Right lobe of liver (tissue), 6 donors: ENCODE measurements around the gene SPINT3. TPM values are rescaled to one million over a fixed set of nuclear protein-coding genes. Genes with fewer than 3 reads are reported as not detected.
A peak's percentile ranks its signal among the peaks of the same experiment; 100 is the strongest.
"Not testable (repeated sequence)": the region's sequence is repeated elsewhere in the genome, so short reads cannot be mapped to it uniquely, and the experiment has no call there.

ENCODE experiments used
- ATAC-seq, 4 donors: fragments of 200-7000 bp; cut with Tn5 transposase; one replicate each; pipeline ENCODE4 v1.9.1; 2020; ENCODE audit warnings: mild to moderate bottlenecking in 4 of 4, moderate library complexity in 4 of 4
- DNase-seq, 3 donors: peaks; one replicate each; pipeline ENCODE4 v3.0.0-alpha.2; 2020
- H3K27ac ChIP-seq, 3 donors: fragments of 200-600 bp; one replicate each; pipeline ENCODE4 v1.8.0; 2022
- H3K27me3 ChIP-seq, 2 donors: fragments of 200-600 bp; one replicate each; pipeline ENCODE4 v1.8.0; 2022
- H3K36me3 ChIP-seq, 4 donors: fragments of 200-600 bp; sonication (generic) in 1 of 4; one replicate each; pipeline versions ENCODE4 v1.5.1 to v1.8.0; 2017 to 2022; ENCODE audit warnings: control low read depth in 1 of 4
- H3K4me1 ChIP-seq, 4 donors: fragments of 200-600 bp; sonication (generic) in 1 of 4; one replicate each; pipeline versions ENCODE4 v1.5.1 to v1.8.0; 2017 to 2022; ENCODE audit warnings: control low read depth in 1 of 4
- H3K4me3 ChIP-seq, 3 donors: fragments of 200-600 bp; one replicate each; pipeline ENCODE4 v1.8.0; 2022
- H3K9me3 ChIP-seq, 4 donors: fragments of 200-600 bp; sonication (generic) in 1 of 4; one replicate each; pipeline versions ENCODE4 v1.5.1 to v1.8.0; 2017 to 2022; ENCODE audit warnings: control low read depth in 1 of 4
- POLR2A ChIP-seq: fragments of 450-650 bp; IDR thresholded peaks from one replicate; pipeline ENCODE4 v1.6.1; 2017; ENCODE audit warnings: antibody characterized with exemption, mild to moderate bottlenecking
- WGBS: methylation state at CpG from one replicate; pipeline ENCODE4 v1.1.6; 2018; ENCODE audit warnings: low coverage, low lambda C conversion rate; ENCODE audit not compliant: insufficient coverage; ENCODE audit errors: missing lambda C conversion rate; 5-methylcytosine and 5-hydroxymethylcytosine counted together
- intact Hi-C, 2 donors: fragments of 100-400 bp; cut with DNase I; formaldehyde crosslinking; loops; one replicate each; pipeline versions ENCODE4 v1.11.2 to v1.14.1; 2022
- total RNA-seq, 6 experiments: library from RNA; depleted of rRNA in 2 of 6; stranded (reverse); fragments of >200 nt in 2 of 6; fragmentation: NEBNext Ultra II Directional in 3 of 6; extraction: Animal tissue kit (Norgen Biotek cat#: 25700) in 3 of 6; gene quantifications; one replicate each; pipeline versions ENCODE4 v1.1.0 to v1.2.4, GENCODE V29; 2016 to 2023
- TF ChIP-seq, protein P1 (sequence below), 4 donors: fragments of 200-600 bp in 3 of 4; fragments of 450-650 bp in 1 of 4; IDR thresholded peaks; one replicate each; pipeline versions ENCODE4 v1.5.1 to v1.8.0; 2016 to 2022; ENCODE audit warnings: antibody characterized with exemption in 4 of 4, mild to moderate bottlenecking in 2 of 4
- donor health status: DM: no; HTN: yes; CAD: no.
- donor health status: DM: no; HTN: no; CAD: no.
- donor health status: DM: no; HTN: no; CAD: no.
- donor health status: DM: no; HTN: yes; CAD: no.
- donor health status: DM: no; HTN: yes; CAD: no.

Gene SPINT3
- total RNA-seq, 6 experiments from 2014 or later, result not detected

DNA sequence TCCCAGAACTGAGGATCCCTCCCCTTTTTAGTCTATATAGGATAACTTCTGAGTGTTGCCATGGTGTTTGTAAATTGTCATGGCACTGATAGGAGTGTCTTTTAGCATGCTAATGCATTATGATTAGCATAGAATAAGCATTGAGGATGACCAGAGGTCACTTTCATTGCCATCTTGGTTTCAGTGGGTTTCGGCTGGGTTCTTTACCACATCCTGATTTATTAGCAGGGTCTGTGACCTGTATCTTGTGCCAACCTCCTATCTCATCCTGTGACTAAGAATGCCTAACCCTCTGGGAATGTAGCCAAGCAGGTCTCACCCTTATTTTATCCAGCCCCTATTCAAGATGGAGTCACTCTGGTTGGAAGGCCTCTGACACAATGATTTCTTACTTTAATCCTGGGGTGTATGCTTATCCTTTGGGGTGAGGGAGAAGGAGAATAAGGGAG is 26.3 kb downstream of the SPINT3 start:
- TF ChIP-seq POLR2A, result no peak
- TF ChIP-seq, protein P1, sequence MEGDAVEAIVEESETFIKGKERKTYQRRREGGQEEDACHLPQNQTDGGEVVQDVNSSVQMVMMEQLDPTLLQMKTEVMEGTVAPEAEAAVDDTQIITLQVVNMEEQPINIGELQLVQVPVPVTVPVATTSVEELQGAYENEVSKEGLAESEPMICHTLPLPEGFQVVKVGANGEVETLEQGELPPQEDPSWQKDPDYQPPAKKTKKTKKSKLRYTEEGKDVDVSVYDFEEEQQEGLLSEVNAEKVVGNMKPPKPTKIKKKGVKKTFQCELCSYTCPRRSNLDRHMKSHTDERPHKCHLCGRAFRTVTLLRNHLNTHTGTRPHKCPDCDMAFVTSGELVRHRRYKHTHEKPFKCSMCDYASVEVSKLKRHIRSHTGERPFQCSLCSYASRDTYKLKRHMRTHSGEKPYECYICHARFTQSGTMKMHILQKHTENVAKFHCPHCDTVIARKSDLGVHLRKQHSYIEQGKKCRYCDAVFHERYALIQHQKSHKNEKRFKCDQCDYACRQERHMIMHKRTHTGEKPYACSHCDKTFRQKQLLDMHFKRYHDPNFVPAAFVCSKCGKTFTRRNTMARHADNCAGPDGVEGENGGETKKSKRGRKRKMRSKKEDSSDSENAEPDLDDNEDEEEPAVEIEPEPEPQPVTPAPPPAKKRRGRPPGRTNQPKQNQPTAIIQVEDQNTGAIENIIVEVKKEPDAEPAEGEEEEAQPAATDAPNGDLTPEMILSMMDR (IDR thresholded peaks at IDR 0.05), result no peak
- intact Hi-C loops, result no loop called here
- Histone ChIP-seq H3K4me1 (no peaks in the 10 kb centered on the region), H3K9me3 (no peaks in the 10 kb centered on the region), H3K36me3 (no peaks in the 10 kb centered on the region), H3K27ac (no peak overlapping the region), H3K27me3 (no peaks in the 10 kb centered on the region), H3K4me3 (no peak overlapping the region)
- DNase-seq (no peak), ATAC-seq (no peak)
- WGBS, result 75% methylated on average over 1 of the region's 1 CpG

DNA sequence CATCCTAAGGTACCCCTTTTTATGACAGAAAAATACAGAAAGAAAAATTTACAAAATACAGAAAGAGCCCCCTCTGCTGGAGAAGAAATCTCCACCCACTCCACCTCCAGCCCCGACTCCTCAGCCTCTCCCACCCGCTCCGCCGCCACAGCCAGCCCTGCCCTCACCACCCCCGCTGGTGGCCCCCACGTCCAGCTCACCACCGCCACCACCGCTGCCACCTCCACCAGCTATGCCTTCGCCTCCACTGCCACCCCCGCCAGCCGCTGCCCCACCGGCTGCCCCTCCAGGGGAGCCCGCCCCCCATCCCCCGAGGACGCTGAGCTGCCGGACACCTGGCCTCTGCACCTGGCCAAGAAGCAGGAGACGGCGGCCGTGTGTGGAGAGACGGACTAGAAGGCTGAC is 28.2 kb downstream of the SPINT3 start:
- H3K9me3 ChIP-seq, result no peaks in the 10 kb centered on the region
- DNase-seq (no peak), ATAC-seq (no peak)
- intact Hi-C loops, result no loop called here
- no peak for TF ChIP-seq POLR2A
- TF ChIP-seq, protein P1 (IDR thresholded peaks at IDR 0.05), result no peak
- H3K4me1 ChIP-seq, result no peaks in the 10 kb centered on the region
- no peaks in the 10 kb centered on the region for H3K36me3 ChIP-seq
- no peaks in the 10 kb centered on the region for H3K27me3 ChIP-seq
- no peak overlapping the region for H3K27ac ChIP-seq
- WGBS, result 17% methylated on average over 11 of the region's 20 CpGs
- no peak overlapping the region for H3K4me3 ChIP-seq

DNA sequence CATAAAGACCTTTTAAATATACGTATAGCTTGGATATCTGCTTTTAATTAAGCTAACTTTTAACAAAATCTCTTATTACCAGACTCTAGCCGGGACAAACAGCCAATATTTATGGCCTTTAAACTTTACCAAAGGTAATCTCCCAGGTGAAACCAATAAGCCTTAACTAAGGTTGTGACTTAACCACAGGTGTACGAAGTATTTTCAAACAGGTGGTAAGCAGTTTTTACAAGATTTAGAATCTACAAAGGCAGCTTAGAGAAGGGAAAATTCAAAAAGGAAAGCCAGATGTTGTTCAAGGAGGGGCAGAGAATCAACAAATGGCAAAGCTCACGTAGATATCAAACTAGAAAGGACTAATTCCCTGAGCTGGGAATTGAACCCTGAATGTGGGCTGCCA is 30.0 kb downstream of the SPINT3 start:
- DNase-seq (no peak), ATAC-seq (no peak)
- H3K9me3 ChIP-seq, result no peaks in the 10 kb centered on the region
- WGBS, result 34% methylated on average over 4 of the region's 4 CpGs
- TF ChIP-seq POLR2A, result no peak
- TF ChIP-seq, protein P1 (IDR thresholded peaks at IDR 0.05), result no peak
- no peaks in the 10 kb centered on the region for H3K36me3 ChIP-seq
- H3K4me1 ChIP-seq, result no peaks in the 10 kb centered on the region
- H3K27ac ChIP-seq, result no peak overlapping the region
- no peaks in the 10 kb centered on the region for H3K27me3 ChIP-seq
- intact Hi-C loops, result no loop called here
- H3K4me3 ChIP-seq, result no peak overlapping the region

DNA sequence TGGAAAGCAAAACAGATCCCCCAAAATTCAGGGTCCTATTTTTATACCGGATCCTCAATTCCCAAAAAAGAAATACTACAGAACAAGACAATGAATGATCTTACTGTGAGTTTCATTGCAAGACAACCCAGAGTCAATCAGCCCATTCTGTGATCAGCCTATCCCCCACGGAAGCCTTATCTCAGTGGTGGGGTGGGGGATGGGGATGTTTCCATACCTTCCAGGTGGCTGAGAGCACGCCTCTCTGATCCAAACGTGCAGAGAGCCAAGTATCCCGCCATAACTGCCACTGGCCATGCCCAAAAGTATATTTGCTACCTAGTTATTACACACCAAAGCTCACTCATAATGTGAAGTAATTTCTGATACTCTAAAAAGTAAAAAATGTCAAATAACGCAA is 30.7 kb downstream of the SPINT3 start:
- no peak for TF ChIP-seq POLR2A
- TF ChIP-seq, protein P1 (IDR thresholded peaks at IDR 0.05), result no peak
- Histone ChIP-seq H3K4me1 (no peaks in the 10 kb centered on the region), H3K27ac (no peak overlapping the region), H3K36me3 (no peaks in the 10 kb centered on the region), H3K9me3 (no peaks in the 10 kb centered on the region), H3K27me3 (no peaks in the 10 kb centered on the region), H3K4me3 (no peak overlapping the region)
- DNase-seq, result no peak
- intact Hi-C loops, result no loop called here
- ATAC-seq, result no peak
- WGBS, result 36% methylated on average over 6 of the region's 6 CpGs

DNA sequence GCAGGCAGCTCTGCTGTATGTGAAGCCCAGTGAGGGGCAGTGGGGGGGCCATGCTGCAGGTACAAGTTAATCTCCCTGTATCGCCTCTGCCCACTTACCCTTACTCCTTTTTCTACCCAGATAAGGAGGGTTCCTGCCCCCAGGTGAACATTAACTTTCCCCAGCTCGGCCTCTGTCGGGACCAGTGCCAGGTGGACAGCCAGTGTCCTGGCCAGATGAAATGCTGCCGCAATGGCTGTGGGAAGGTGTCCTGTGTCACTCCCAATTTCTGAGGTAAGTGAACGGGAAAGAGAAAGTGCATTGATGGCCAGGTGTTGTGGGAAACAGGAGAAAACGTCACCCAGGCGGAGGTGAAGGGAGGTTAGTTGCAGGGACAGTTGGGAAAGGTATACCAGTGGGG is 35.6 kb downstream of the SPINT3 start:
- intact Hi-C loops, result no loop called here
- WGBS, result 19% methylated on average over 5 of the region's 7 CpGs
- Histone ChIP-seq H3K9me3 (no peaks in the 10 kb centered on the region), H3K27me3 (no peaks in the 10 kb centered on the region), H3K27ac (no peak overlapping the region), H3K36me3 (no peaks in the 10 kb centered on the region), H3K4me1 (no peaks in the 10 kb centered on the region), H3K4me3 (no peak overlapping the region)
- DNase-seq, result peak; percentile 77 to 86 (median 79)
- TF ChIP-seq, protein P1 (IDR thresholded peaks at IDR 0.05), result no peak
- ATAC-seq, result peak; percentile 65 to 87 (median 82)

DNA sequence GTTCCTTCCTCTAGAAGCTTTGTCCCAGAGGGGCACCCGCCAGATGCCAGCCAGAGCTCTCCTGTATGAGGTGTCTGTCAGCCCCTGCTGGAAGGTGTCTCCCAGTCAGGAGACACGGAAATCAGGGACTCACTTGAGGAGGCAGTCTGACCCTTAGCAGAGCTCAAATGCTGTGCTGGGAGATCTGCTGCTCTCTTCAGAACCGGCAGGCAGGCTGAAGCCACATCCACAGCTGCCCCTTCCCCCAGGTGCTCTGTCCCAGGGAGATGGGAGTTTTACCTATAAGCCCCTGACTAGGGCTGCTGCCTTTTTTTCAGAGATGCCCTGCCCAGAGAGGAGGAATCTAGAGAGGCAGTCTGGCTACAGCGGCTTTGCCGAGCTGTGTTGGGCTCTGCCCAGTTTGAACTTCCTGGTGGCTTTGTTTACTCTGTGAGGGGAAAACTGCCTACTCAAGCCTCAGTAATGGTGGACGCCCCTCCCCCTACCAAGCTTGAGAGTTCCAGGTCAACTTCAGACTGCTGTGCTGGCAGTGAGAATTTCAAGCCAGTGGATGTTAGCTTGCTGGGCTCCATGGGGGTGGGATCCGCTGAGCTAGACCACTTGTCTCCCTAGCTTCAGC is 37.8 kb downstream of the SPINT3 start:
- H3K4me3 ChIP-seq, H3K27ac ChIP-seq, ATAC-seq, H3K27me3 ChIP-seq, H3K36me3 ChIP-seq, H3K9me3 ChIP-seq, H3K4me1 ChIP-seq, intact Hi-C loops, DNase-seq: not testable (repeated sequence)
- WGBS, result 100% methylated on average over 1 of the region's 7 CpGs

DNA sequence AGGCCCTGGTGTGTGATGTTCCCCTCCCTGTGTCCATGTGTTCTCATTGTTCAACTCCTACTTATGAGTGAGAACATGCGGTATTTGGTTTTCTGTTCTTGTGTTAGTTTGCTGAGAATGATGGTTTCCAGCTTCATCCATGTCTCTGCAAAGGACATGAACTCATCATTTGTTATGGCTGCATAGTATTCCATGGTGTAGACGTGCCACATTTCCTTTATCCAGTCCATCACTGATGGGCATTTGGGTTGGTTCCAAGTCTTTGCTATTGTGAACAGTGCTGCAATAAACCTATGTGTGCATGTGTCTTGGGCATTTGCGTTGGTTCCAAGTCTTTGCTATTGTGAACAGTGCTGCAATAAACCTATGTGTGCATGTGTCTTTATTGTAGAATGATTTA is 43.1 kb downstream of the SPINT3 start:
- ATAC-seq, H3K36me3 ChIP-seq, DNase-seq, H3K4me3 ChIP-seq, H3K9me3 ChIP-seq, H3K27ac ChIP-seq, intact Hi-C loops: not testable (repeated sequence)
- Histone ChIP-seq H3K4me1 (peaks cover 0 to 19% (median 0%) of the 10 kb centered on the region in 4 donors), H3K27me3 (peaks cover 0 to 16% of the 10 kb centered on the region in 2 donors)
- WGBS, result 54% methylated on average over 3 of the region's 3 CpGs
